HCT116 (cell line): Measurements from ENCODE around the gene PRKG2. TPM values are rescaled to one million over a fixed set of nuclear protein-coding genes. Genes with fewer than 3 reads are reported as not detected.
"Not testable (repeated sequence)": the region's sequence is repeated elsewhere in the genome, so short reads cannot be mapped to it uniquely, and the experiment has no call there.

Source experiments
- ATAC-seq: fragments of 200-7000 bp; cut with Tn5 transposase; 2 replicates; pipeline ENCODE4 v1.9.1; 2020; ENCODE audit warnings: mild to moderate bottlenecking, moderate library complexity
- BruUV-seq: library from RNA; stranded (reverse); fragments of 400-500 nt; replicated peaks from 2 replicates; lab custom pipeline; 2021; lab: Mats Ljungman, UMichigan
- CTCF ChIA-PET: fragments of 300-600 bp; sonication (Branson Sonifier 250); formaldehyde crosslinking; loops from one replicate; lab custom pipeline; 2021; ENCODE audit warnings: antibody characterized with exemption; lab: Charles Lee
- POLR2A ChIA-PET: fragments of 300-600, 350-600 bp; sonication (Branson Sonifier 250); formaldehyde crosslinking; loops from one replicate; lab custom pipeline; 2021; ENCODE audit warnings: antibody characterized with exemption; lab: Charles Lee
- RAD21 ChIA-PET, 2 experiments: fragments of 300-600 bp; sonication (Branson Sonifier 250); formaldehyde crosslinking; loops; one replicate each; lab custom pipeline; 2023; ENCODE audit warnings: low total read pairs in 2 of 2; ENCODE audit not compliant: uncharacterized antibody in 2 of 2, unreplicated experiment in 2 of 2, low non-redundant PET in 1 of 2; lab: Charles Lee
- DNase-seq: peaks from one replicate; pipeline ENCODE4 v3.0.0-alpha.2; 2010; ENCODE audit warnings: low read depth, low spot score
- H2AFZ ChIP-seq: fragments of 200-600 bp; shearing (Covaris generic), sonication (generic); 2 replicates; pipeline ENCODE4 v1.6.1; 2017; ENCODE audit warnings: low read depth, mixed run types, mixed read lengths, antibody characterized with exemption, low read length; ENCODE audit not compliant: poor library complexity, severe bottlenecking
- H3K27ac ChIP-seq: 2 replicates; pipeline ENCODE4 v1.5.1; 2012; ENCODE audit warnings: low read depth, low read length
- H3K27me3 ChIP-seq: fragments of 200-600 bp; sonication (generic); 2 replicates; pipeline ENCODE4 v1.6.1; 2016; ENCODE audit warnings: mixed run types, low read length, mixed read lengths; ENCODE audit not compliant: insufficient read depth
- H3K36me3 ChIP-seq, 2 experiments: fragments of 200-500 bp in 1 of 2; fragments of 200-600 bp in 1 of 2; sonication (Bioruptor generic) in 1 of 2; sonication (generic) in 1 of 2; 2 replicates each; pipeline versions ENCODE4 v1.5.1 to v1.6.1; 2014 to 2016; ENCODE audit warnings: low read length in 2 of 2, inconsistent platforms in 1 of 2, mixed read lengths in 1 of 2, mixed run types in 1 of 2; ENCODE audit not compliant: insufficient read depth in 2 of 2, control insufficient read depth in 1 of 2
- H3K4me1 ChIP-seq, 2 experiments: fragments of 200-600 bp in 1 of 2; sonication (generic) in 1 of 2; 2 replicates each; pipeline versions ENCODE4 v1.5.1 to v1.6.1; 2012 to 2017; ENCODE audit warnings: low read length in 2 of 2, inconsistent platforms in 1 of 2, mild to moderate bottlenecking in 1 of 2, mixed read lengths in 1 of 2, mixed run types in 1 of 2, moderate library complexity in 1 of 2; ENCODE audit not compliant: insufficient read depth in 2 of 2, control insufficient read depth in 1 of 2
- H3K4me2 ChIP-seq: fragments of 200-600 bp; sonication (generic); 2 replicates; pipeline ENCODE4 v1.6.1; 2017; ENCODE audit warnings: mixed run types, low read length, mixed read lengths
- H3K4me3 ChIP-seq, 2 experiments: fragments of 200-600 bp in 1 of 2; sonication (generic) in 1 of 2; replicated peaks in 1 of 2; 2 replicates each; pipeline ENCODE4 v1.5.1; 2011 to 2016; ENCODE audit warnings: low read length in 2 of 2, control low read depth in 1 of 2, low read depth in 1 of 2, mild to moderate bottlenecking in 1 of 2, mixed read lengths in 1 of 2, mixed run types in 1 of 2
- H3K79me2 ChIP-seq: fragments of 200-600 bp; sonication (generic); 2 replicates; pipeline ENCODE4 v1.6.1; 2017; ENCODE audit warnings: mild to moderate bottlenecking, mixed run types, low read length, moderate library complexity, mixed read lengths; ENCODE audit not compliant: insufficient read depth
- H3K9ac ChIP-seq: fragments of 200-600 bp; sonication (generic); 2 replicates; pipeline ENCODE4 v1.6.1; 2016; ENCODE audit warnings: low read length, mixed read lengths
- H3K9me2 ChIP-seq: fragments of 200-600 bp; sonication (generic), shearing (Covaris generic); 2 replicates; pipeline ENCODE4 v1.6.1; 2017; ENCODE audit warnings: mixed run types, mild to moderate bottlenecking, moderate library complexity; ENCODE audit not compliant: insufficient read depth
- H3K9me3 ChIP-seq, 2 experiments: fragments of 200-500 bp in 1 of 2; fragments of 200-600 bp in 1 of 2; sonication (Bioruptor generic) in 1 of 2; sonication (generic) in 1 of 2; 2 replicates each; pipeline ENCODE4 v1.6.1; 2014 to 2017; ENCODE audit warnings: low read length in 2 of 2, mixed read lengths in 2 of 2, inconsistent platforms in 1 of 2, low read depth in 1 of 2, mild to moderate bottlenecking in 1 of 2, mixed run types in 1 of 2, moderate library complexity in 1 of 2; ENCODE audit not compliant: control insufficient read depth in 1 of 2, insufficient read depth in 1 of 2
- H4K20me1 ChIP-seq: fragments of 200-600 bp; sonication (generic), shearing (Covaris generic); 2 replicates; pipeline ENCODE4 v1.6.1; 2017; ENCODE audit warnings: mixed run types, mild to moderate bottlenecking, moderate library complexity; ENCODE audit not compliant: insufficient read depth
- CBX3 ChIP-seq: IDR thresholded peaks from 2 replicates; pipeline ENCODE4 v1.6.1; 2012; ENCODE audit warnings: low read depth
- CEBPB ChIP-seq: IDR thresholded peaks from 2 replicates; pipeline ENCODE4 v1.6.1; 2012; ENCODE audit warnings: low read depth
- CTCF ChIP-seq, 3 experiments: fragments of 200-600 bp in 1 of 3; sonication (generic) in 1 of 3; IDR thresholded peaks in 2 of 3; conservative IDR thresholded peaks in 1 of 3; 2 replicates each; pipeline ENCODE4 v1.5.1; 2012 to 2017; ENCODE audit warnings: low read depth in 2 of 3, low read length in 2 of 3, antibody characterized with exemption in 1 of 3, borderline replicate concordance in 1 of 3, control low read depth in 1 of 3, mild to moderate bottlenecking in 1 of 3, mixed read lengths in 1 of 3, mixed run types in 1 of 3, moderate library complexity in 1 of 3; ENCODE audit not compliant: insufficient read depth in 1 of 3
- ELF1 ChIP-seq: IDR thresholded peaks from 2 replicates; pipeline ENCODE4 v1.6.1; 2012; ENCODE audit warnings: low read depth, borderline replicate concordance
- EZH2 ChIP-seq: fragments of 200-600 bp; sonication (generic); IDR thresholded peaks from 2 replicates; pipeline ENCODE4 v1.6.1; 2017; ENCODE audit warnings: antibody characterized with exemption, mixed run types
- EZH2phosphoT487 ChIP-seq: fragments of 200-600 bp; IDR thresholded peaks from 2 replicates; pipeline ENCODE4 v1.6.1; 2018; ENCODE audit warnings: antibody characterized with exemption, borderline replicate concordance
- FOSL1 ChIP-seq: IDR thresholded peaks from 2 replicates; pipeline ENCODE4 v1.6.1; 2012; ENCODE audit warnings: low read depth
- MAX ChIP-seq: IDR thresholded peaks from 2 replicates; pipeline ENCODE4 v1.6.1; 2012
- POLR2AphosphoS5 ChIP-seq: IDR thresholded peaks from 2 replicates; pipeline ENCODE4 v1.6.1; 2011; ENCODE audit warnings: mild to moderate bottlenecking, low read depth, low read length, moderate library complexity
- RAD21 ChIP-seq: IDR thresholded peaks from 2 replicates; pipeline ENCODE4 v1.6.1; 2012; ENCODE audit warnings: low read depth, mild to moderate bottlenecking
- SIN3A ChIP-seq: IDR thresholded peaks from 2 replicates; pipeline ENCODE4 v1.6.1; 2012; ENCODE audit warnings: low read depth
- SP1 ChIP-seq: IDR thresholded peaks from 2 replicates; pipeline ENCODE4 v1.6.1; 2012; ENCODE audit warnings: low read depth
- SRF ChIP-seq: IDR thresholded peaks from 2 replicates; pipeline ENCODE4 v1.6.1; 2012; ENCODE audit warnings: low read depth
- TCF7L2 ChIP-seq: IDR thresholded peaks from 2 replicates; pipeline ENCODE4 v1.7.0; 2011; ENCODE audit warnings: borderline replicate concordance, inconsistent platforms; ENCODE audit not compliant: insufficient read depth, insufficient read length; ENCODE audit errors: extremely low read depth
- YY1 ChIP-seq: IDR thresholded peaks from 2 replicates; pipeline ENCODE4 v1.6.1; 2011; ENCODE audit warnings: low read length, low read depth, moderate library complexity, mild to moderate bottlenecking; ENCODE audit not compliant: insufficient replicate concordance; ENCODE audit errors: extremely low read depth
- ZBTB33 ChIP-seq: IDR thresholded peaks from 2 replicates; pipeline ENCODE4 v1.6.1; 2011; ENCODE audit warnings: mild to moderate bottlenecking, low read length, moderate library complexity; ENCODE audit not compliant: insufficient replicate concordance; ENCODE audit errors: extremely low read depth
- ZFX ChIP-seq: fragments of 450-650 bp; IDR thresholded peaks from 2 replicates; pipeline ENCODE4 v1.6.1; 2017
- intact Hi-C: fragments of 100-400 bp; cut with micrococcal nuclease; formaldehyde crosslinking; loops from 2 replicates; pipeline ENCODE4 v1.10.0; 2022
- total RNA-seq: library from RNA; stranded (reverse); gene quantifications from one replicate; pipeline ENCODE4 v1.2.1, GENCODE V29; 2021; ENCODE audit not compliant: unreplicated experiment

The PRKG2 gene
- total RNA-seq, 1 experiment from 2014 or later = 2.1 TPM

DNA sequence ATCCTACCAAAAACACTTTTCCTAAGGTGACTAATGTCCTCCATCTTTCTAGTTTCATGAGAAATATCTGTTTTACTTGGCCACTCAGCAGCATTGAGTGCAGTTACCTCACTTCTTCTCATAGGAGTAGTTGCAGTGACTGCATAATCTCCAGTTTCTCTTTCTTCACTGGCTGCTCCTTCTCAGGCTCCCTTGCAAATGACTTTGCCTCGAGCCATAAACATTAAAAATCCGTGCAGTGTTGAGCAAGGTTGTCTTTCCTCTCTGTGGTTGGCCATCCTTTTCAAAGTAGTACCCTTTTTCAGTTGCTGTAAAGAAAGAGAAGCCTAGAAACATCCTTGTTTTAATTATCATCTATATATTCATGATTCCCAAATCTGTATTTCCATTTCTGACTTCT is 10.2 kb upstream of the PRKG2 start:
- Histone ChIP-seq H4K20me1 (no peaks in the 10 kb centered on the region), H3K9me2 (no peaks in the 10 kb centered on the region)
- ChIA-PET CTCF (no interaction called here), POLR2A (no interaction called here)
- BruUV-seq = no TSS peak
- TF ChIP-seq MAX (no peak), POLR2AphosphoS5 (no peak), EZH2phosphoT487 (no peak), ZFX (no peak), SP1 (no peak), RAD21 (no peak), YY1 (no peak), CEBPB (no peak), CBX3 (no peak), SIN3A (no peak), EZH2 (no peak), ELF1 (no peak), TCF7L2 (no peak), ZBTB33 (no peak), CTCF (IDR thresholded peaks at IDR 0.05 in 2 of 3, conservative IDR thresholded peaks at IDR 0.05 in 1 of 3; ENCODE audit: borderline replicate concordance in 1 of 3, insufficient read depth in 1 of 3, low read depth in 2 of 3, low read length in 2 of 3) (no peak), SRF (no peak), FOSL1 (no peak)
- TF ChIP-seq, all 23 proteins: peak for 0
- Histone ChIP-seq H3K9ac (no peak overlapping the region), H3K36me3 (no peaks in the 10 kb centered on the region), H3K27ac (no peak overlapping the region), H3K27me3 (no peaks in the 10 kb centered on the region), H3K79me2 (no peaks in the 10 kb centered on the region), H2AFZ (no peak overlapping the region), H3K9me3 (no peaks in the 10 kb centered on the region), H3K4me1 (no peaks in the 10 kb centered on the region), H3K4me2 (no peak overlapping the region), H3K4me3 (no peak overlapping the region)
- RAD21 ChIA-PET = no interaction called here
- intact Hi-C loops = no loop called here
- ATAC-seq (no peak), DNase-seq (no peak)

DNA sequence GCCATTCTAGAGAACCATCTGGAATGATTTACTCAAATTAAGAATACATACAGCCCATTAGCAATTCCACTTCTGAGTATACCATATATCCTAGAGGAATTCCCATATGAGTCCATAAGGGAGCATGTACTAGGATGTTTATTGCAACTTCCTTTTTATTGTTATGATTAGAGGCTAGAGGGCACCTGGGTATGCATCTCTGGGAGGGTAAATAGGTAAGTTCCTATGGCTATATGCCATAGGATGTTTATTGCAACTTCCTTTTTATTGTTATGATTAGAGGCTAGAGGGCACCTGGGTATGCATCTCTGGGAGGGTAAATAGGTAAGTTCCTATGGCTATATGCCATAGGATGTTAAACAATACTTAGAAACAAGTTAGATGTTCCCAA is 7.1 kb upstream of the PRKG2 start:
- RAD21 ChIA-PET, H3K4me2 ChIP-seq, ATAC-seq, H3K36me3 ChIP-seq, H3K9me3 ChIP-seq, H3K79me2 ChIP-seq, H3K4me1 ChIP-seq, CTCF ChIA-PET, H3K4me3 ChIP-seq, H3K27ac ChIP-seq, H3K9ac ChIP-seq, intact Hi-C loops, H4K20me1 ChIP-seq, H3K27me3 ChIP-seq, DNase-seq, H2AFZ ChIP-seq, BruUV-seq, H3K9me2 ChIP-seq, POLR2A ChIA-PET: not testable (repeated sequence)
